ENCODE data around the gene SNX11. TPM values are rescaled to one million over a fixed set of nuclear protein-coding genes. Genes with fewer than 3 reads are reported as not detected.

Gene SNX11
- total and polyA plus RNA-seq, 9 donors = 7.1 to 21.3 (median 14.1) TPM

DNA sequence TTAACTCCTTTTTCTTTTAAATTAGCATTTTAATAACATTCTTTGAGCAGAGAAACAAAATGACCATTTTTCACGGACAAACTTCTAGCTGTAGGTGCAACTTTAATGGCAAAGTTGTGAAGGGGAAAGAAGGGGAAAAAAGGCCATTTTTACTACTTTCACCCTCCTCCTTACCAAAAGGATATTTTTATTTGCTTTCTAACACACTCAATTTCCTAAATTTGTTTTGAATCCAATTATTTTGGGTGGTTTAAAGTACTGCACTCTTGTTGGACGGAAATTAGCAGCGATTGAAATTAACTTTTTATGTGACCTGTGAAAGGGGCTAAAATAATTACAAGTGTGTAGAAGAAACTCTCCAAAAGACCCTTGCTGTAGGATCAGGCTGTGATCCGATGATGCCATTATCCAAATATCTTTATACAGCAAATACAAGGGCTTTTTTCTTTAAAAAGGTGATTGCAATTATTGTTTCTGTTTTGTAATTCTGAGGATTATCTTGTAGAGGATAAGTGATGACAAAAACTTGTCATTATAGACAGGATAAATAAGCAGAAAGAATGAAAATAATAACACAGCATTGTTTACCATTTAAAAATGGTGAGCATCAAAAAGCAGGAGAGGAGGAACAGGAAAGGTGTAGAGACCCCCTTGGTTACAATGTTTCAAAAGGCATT lies 42.4 kb downstream of the SNX11 start:
- intact Hi-C loops (cut with DNase I) = no loop called here
- Histone ChIP-seq H3K27me3 (no peaks in the 10 kb centered on the region), H3K9me3 (no peaks in the 10 kb centered on the region), H3K4me1 (ENCODE audit: insufficient read depth) (no peaks in the 10 kb centered on the region), H3K27ac (no peak overlapping the region), H3K4me3 (no peak overlapping the region), H3K36me3 (no peaks in the 10 kb centered on the region)
- WGBS, 3 donors = 63 to 69% (median 69%) methylated on average over 4 of the region's 4 CpGs
- TF ChIP-seq, protein P1, sequence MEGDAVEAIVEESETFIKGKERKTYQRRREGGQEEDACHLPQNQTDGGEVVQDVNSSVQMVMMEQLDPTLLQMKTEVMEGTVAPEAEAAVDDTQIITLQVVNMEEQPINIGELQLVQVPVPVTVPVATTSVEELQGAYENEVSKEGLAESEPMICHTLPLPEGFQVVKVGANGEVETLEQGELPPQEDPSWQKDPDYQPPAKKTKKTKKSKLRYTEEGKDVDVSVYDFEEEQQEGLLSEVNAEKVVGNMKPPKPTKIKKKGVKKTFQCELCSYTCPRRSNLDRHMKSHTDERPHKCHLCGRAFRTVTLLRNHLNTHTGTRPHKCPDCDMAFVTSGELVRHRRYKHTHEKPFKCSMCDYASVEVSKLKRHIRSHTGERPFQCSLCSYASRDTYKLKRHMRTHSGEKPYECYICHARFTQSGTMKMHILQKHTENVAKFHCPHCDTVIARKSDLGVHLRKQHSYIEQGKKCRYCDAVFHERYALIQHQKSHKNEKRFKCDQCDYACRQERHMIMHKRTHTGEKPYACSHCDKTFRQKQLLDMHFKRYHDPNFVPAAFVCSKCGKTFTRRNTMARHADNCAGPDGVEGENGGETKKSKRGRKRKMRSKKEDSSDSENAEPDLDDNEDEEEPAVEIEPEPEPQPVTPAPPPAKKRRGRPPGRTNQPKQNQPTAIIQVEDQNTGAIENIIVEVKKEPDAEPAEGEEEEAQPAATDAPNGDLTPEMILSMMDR (IDR thresholded peaks at IDR 0.05) = no peak
- no peak for TF ChIP-seq POLR2A (IDR thresholded peaks at IDR 0.05)
- no peak for TF ChIP-seq EP300 (IDR thresholded peaks at IDR 0.05)
- DNase-seq = no peak

DNA sequence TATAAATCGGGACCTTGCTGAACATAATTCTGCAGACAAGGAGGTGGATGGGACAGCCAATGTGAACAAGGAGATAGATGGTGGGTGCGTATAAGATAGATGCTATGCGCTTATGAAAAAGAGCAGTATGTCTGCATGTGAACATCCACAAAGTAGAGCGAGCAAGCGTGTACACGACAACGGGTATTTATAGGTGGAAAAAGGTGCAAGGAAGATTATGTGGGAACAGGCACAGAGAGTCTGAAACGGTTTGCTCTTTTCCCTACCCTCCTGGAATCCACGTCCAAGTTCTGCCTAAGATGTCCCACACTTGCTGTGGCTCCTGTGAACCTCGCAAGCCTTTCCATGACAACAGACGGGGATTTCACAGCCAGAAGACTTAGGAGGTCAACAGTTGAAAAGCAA lies 43.0 kb downstream of the SNX11 start:
- Histone ChIP-seq H3K27ac (no peak overlapping the region), H3K27me3 (no peaks in the 10 kb centered on the region)
- TF ChIP-seq POLR2A (IDR thresholded peaks at IDR 0.05) (no peak), EP300 (IDR thresholded peaks at IDR 0.05) (no peak)
- TF ChIP-seq, protein P1 (IDR thresholded peaks at IDR 0.05) = no peak

DNA sequence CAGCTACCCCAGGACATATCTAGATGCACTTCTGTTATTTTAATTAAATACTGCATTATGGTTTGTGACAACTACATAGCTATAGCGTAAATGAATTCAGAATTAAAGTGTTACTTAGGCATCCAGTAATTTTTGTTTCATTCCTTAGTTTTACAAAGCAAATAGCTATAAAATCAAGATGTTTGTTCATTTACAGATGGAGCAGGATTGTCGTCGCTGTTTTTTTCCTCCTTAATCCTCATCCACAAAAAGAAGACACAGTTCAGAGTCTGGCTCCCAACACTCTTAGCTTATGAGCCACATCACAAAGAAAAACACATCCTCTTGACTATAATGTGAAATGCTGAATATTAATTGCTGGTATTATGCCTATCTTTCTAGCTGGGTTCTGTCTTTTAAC lies 43.7 kb downstream of the SNX11 start:
- Histone ChIP-seq H3K9me3 (no peaks in the 10 kb centered on the region), H3K36me3 (no peaks in the 10 kb centered on the region), H3K4me1 (ENCODE audit: insufficient read depth) (no peaks in the 10 kb centered on the region), H3K4me3 (no peak overlapping the region), H3K27ac (no peak overlapping the region), H3K27me3 (no peaks in the 10 kb centered on the region)
- no peak for DNase-seq
- WGBS, 3 donors = 75 to 80% (median 79%) methylated on average over 3 of the region's 3 CpGs
- TF ChIP-seq, protein P1 (IDR thresholded peaks at IDR 0.05) = no peak
- TF ChIP-seq EP300 (IDR thresholded peaks at IDR 0.05) (no peak), POLR2A (IDR thresholded peaks at IDR 0.05) (no peak)
- intact Hi-C loops (cut with DNase I) = no loop called here

More for the DNA sequence above, 43.0 kb downstream of the SNX11 start:
- Histone ChIP-seq H3K9me3 (no peaks in the 10 kb centered on the region), H3K36me3 (no peaks in the 10 kb centered on the region), H3K4me3 (no peak overlapping the region), H3K4me1 (ENCODE audit: insufficient read depth) (no peaks in the 10 kb centered on the region)
- no peak for DNase-seq
- intact Hi-C loops (cut with DNase I) = no loop called here
- 40 to 49% (median 47%) methylated on average over 11 of the region's 11 CpGs for WGBS, 3 donors

DNA sequence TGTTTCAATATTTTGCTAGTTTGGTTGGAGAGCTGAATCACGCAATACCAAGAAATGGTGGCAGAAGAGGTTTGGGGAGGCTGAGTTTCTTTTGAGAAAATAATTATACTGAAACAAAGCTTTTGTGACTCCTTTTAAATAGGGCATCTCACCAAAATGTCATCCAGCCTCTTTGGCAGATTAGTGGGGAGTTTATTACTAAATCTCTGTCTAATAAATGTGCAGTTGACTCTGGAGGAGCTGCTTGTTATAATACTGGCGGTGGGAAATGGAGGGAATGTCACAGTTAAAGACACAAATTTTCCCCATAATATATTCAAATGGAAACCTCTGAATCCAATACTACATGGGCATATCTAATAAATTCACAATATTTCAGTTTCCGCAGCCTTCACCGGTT lies 44.7 kb downstream of the SNX11 start:
- H3K9me3 ChIP-seq = no peaks in the 10 kb centered on the region
- H3K4me1 ChIP-seq (ENCODE audit: insufficient read depth) = no peaks in the 10 kb centered on the region
- no peak for TF ChIP-seq POLR2A (IDR thresholded peaks at IDR 0.05)
- TF ChIP-seq EP300 (IDR thresholded peaks at IDR 0.05) = no peak
- TF ChIP-seq, protein P1 (IDR thresholded peaks at IDR 0.05) = no peak
- no peaks in the 10 kb centered on the region for H3K36me3 ChIP-seq
- intact Hi-C loops (cut with DNase I) = no loop called here
- no peak overlapping the region for H3K27ac ChIP-seq
- no peak for DNase-seq
- no peak overlapping the region for H3K4me3 ChIP-seq
- 65 to 78% (median 66%) methylated on average over 4 of the region's 4 CpGs for whole genome bisulfite sequencing, 3 donors
- no peaks in the 10 kb centered on the region for H3K27me3 ChIP-seq
